SK-N-SH (cell line): ENCODE results near the gene PTGFRN.

Experiments
- CTCF ChIP-seq: fragments of 200-600 bp; sonication (generic); IDR thresholded peaks from 2 replicates; pipeline ENCODE4 v1.6.1; 2017; ENCODE audit warnings: antibody characterized with exemption, mild to moderate bottlenecking, moderate library complexity
- FOSL2 ChIP-seq: IDR thresholded peaks from 2 replicates; pipeline ENCODE4 v1.4.0; 2012; ENCODE audit warnings: low read depth, mild to moderate bottlenecking, moderate library complexity, borderline replicate concordance
- GABPA ChIP-seq: IDR thresholded peaks from 2 replicates; pipeline ENCODE4 v1.4.0; 2012; ENCODE audit warnings: low read depth, mild to moderate bottlenecking
- MAX ChIP-seq: IDR thresholded peaks from 2 replicates; pipeline ENCODE4 v1.4.0; 2012; ENCODE audit warnings: low read depth
- MXI1 ChIP-seq: IDR thresholded peaks from 2 replicates; pipeline ENCODE4 v1.6.1; 2012; ENCODE audit warnings: mild to moderate bottlenecking, low read depth, low read length, improper control_type of control experiment
- RCOR1 ChIP-seq: fragments of 150-350 bp; IDR thresholded peaks from 2 replicates; pipeline ENCODE4 v1.6.1; 2017; ENCODE audit warnings: antibody characterized with exemption, low read length
- SMC3 ChIP-seq: IDR thresholded peaks from 2 replicates; pipeline ENCODE4 v1.6.1; 2012; ENCODE audit warnings: low read depth, low read length, improper control_type of control experiment
- YY1 ChIP-seq: IDR thresholded peaks from 2 replicates; pipeline ENCODE4 v1.4.0; 2012; ENCODE audit warnings: low read depth, mild to moderate bottlenecking

GRCh38 chr1:116988908-116989307 lies 79.2 kb downstream of the PTGFRN start:
- TF ChIP-seq FOSL2: no peak
- TF ChIP-seq CTCF: no peak
- TF ChIP-seq GABPA: no peak
- no peak for TF ChIP-seq MAX
- TF ChIP-seq MXI1: no peak
- TF ChIP-seq RCOR1: no peak
- TF ChIP-seq SMC3: no peak
- no peak for TF ChIP-seq YY1
